Cortex of kidney (tissue), 1 donor: ENCODE measurements around the gene DLK1.

Source experiments
- DNase-seq: peaks from one replicate; lab custom pipeline; 2025; lab: John Stamatoyannopoulos, UW

The DLK1 gene

DNA sequence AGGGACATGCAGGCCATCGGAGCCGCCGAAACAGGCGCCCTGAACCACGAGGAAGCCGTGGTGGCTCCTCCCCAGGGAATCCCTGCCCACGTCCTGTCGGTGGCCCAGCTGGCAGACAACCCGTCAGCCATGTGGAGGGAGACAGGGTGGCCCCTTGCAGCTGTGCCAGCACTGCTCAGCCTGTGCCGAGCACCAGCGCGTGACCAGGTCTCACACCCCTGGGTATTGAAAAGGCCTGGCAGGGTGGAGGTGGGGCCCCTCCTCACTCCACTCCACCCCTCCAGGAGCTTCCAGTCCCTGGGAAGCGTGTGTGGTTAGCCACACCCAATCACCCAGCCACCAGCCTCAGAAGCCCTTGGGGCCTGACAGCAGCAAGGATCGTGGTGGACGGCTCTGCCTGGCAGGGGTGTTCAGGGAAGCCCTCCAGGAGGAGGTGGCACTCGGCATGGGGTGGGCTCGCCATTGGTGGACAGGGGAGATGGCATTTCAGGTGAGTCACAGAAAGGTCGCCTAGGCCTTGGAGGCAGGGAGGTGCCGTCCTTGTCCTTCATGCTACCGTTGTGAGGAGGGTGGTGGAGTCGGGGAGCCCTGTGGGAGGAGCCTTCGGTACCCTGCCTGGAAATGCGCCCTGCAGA lies 12.3 kb upstream of the DLK1 start:
- no peak for DNase-seq

DNA sequence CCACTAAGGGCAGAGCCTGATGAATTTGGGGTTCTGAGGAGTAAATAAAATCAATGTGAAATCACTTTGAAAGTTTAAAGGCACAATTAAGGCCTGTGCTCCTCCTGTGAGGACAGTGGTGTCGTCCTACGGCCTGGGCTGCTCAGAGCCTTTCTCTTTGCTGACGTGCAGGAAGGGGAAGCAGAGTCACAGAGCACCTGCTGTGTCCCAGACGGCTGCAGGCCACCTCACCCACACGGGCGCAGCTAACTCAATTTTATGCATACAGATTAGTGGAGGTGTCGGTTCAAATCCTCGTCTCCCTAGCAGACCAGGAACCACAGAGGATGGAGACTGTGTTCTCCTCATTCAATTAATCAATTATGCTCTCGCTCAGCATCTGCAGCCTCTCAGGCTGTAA lies 11.4 kb upstream of the DLK1 start:
- DNase-seq, result no peak

DNA sequence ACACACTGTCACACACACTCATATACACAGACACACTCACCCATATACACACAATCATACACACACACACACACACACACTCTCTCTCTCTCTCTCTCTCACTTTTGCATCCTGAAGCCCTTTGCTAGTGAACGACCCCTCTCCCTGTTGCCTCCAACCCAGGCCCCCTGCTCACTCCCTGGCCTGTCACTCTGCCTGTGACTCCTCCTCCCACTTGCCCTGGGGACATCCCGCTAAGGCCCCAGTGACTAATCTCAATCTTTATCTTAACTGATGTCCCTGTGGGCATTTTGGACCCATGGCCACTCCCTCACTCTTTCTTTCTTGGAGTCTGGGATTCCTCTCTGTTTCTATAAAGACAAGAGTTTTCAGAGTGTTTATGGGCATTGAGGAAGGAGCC lies 10.9 kb upstream of the DLK1 start:
- DNase-seq, result no peak

DNA sequence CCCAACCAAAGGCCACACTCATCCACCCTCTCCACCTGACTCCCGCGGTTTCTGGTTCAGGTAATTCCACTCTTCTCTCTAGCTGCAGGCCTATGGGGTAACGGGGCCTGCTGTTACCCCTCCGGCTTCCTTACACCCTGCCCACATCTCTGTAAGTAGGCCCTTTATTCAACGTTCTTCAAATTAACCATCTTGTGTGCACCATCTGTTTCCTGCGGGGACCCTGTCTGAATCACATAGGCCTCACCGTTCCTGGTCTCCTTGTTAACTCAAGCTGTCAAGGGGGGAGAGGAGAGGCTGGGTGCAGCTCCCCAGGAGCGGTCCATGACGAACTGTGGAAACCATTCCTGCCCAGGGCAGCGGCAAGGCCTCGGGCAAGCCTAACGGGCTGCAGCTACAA lies 9.3 kb upstream of the DLK1 start:
- DNase-seq, result no peak

DNA sequence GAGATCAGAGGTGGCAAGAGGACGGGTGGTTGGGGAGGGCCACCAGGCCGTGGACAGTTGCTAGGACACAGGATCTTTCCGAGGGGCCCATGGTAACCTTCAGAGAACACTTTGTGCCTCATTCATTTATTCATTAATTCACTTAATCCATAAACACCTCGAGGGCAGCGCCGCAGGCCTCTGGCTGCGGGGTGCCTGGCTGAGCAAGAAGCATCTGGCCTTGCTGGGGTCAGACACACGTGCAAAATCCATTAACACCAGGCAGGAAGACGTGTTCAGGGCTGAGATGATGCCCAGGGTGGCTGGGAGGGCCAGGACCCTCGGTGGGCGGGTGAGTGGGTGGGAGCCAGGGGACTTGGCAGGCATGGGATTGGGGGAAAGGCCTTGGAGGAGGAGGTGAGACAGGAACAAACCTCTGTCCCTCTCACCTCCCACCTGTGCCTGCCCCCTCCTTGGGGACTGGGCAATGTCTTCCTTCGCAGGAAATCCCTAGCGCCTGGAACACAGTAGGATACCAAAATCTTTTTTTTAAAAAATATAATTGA lies 6.6 kb upstream of the DLK1 start:
- DNase-seq, result no peak

DNA sequence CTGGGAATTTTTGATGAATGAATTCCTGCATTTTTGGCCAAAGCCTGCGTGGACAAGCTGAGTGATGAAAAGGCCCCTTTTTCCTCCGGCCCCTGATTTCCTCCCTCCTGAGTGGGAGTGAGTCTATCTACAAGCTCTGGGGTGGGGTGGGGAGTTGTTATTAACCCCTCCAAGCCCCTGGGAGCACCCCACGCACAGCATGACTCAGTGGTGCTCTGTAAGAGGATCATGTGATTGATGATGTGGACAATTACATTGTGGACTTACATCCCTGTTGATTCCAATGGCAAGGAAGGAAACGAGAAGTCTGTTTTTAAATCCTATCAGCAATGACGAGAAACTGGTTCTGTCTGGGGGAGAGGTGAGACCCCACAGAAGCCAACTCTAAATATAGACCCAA lies 5.1 kb upstream of the DLK1 start:
- DNase-seq, result no peak

DNA sequence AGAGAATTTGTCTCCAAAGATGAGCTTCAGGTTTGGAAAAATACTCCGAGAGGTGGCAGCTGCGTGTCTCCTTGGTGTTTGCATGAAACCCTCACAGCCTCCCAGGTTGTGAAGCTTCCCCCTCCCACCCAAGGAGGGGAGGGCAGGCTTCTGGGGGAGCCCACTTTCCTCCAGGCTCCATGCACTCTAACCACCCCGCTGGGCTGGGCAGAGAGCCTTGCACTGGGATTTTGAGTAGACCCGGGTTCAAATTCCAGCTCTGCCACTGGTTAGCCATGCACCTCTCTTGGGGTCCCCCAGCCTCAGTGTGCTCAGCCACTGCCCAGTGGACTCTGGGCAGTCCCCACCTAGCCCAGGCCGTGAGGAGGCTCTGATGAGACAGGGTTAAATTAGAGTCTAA lies 4.3 kb upstream of the DLK1 start:
- no peak for DNase-seq

DNA sequence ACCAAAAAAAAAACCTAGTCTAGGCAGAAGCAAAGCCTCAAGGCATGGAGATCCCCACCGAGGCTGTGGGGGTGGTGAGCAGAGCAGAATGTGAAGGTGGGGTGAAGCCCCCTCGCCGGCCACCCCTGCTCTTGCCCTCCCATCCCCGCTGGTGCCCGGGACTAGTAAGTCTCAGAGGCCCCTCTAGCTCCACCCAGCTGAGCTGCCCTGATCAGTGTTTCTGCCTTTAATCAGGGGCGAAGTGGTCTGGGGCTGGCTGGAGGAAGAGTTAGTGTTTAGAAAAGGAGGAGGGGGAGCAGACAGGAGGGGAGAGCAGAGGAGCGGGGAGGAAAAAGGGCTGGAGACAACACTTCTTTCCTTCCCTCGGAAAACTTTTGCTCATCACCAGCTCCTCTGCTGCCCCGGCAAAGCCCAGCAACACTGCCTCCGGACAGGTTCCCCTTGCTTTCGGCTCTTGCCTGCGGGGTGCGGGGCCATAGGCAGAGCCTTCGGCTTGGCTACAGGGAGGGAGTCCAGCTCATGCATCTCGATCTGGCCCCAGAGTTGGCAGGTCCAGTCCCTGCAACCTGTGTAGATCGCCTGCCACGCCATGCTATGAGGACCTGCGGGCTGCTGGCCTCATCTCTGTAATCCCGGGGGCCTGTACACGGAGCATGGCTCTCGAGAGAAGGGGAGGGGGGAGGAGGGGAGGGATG lies 3.4 kb upstream of the DLK1 start:
- DNase-seq, result no peak

DNA sequence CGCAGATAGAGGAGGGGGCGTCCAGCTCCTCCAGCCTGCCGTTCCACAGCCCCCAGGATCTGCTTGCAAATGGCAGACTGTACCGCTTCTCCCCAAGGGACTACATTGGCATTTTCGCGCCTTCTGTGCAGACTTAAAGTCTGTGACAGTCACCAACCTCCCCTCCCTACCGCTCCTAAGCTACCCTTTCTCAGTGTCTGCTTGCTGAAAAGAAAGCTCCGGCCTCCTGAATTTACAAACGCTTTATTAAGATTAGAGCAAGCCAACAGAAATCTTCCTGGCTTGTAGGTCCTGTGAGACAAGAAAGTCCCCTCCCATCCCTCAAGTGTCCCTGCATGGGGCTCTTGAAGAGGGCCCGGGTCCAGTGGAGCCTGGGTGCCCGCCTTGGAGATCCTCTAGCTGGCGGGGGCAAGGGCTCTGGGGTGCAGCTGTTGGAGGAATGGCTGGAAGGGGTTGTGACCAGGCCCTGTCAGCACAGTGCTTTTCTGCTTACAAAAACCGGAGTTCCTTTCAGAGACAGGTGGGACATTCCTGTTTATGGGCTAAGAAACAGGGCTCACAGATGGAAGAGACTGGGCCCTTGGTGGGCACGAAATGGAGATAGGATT lies 2.8 kb upstream of the DLK1 start:
- DNase-seq, result no peak

DNA sequence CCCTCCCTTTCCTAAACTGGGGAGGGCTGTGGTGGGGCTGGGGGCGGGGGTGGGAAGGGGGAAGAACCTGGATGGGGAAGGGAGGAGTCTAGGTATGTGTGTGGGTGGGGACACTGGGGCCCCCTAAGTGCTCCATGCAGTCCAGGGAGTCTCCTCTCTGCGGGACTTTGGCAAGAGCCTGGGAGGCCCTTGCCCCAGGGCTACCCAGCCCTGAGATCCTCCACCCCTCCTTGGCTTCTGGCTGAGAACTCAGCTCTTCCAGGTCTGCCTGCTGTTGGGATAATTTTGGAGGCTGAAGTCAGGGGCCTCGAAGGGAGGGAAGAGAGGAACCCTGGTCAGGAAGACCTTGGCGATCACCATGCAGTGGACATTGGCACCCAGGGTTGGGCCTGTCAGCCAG lies 2.2 kb upstream of the DLK1 start:
- no peak for DNase-seq

DNA sequence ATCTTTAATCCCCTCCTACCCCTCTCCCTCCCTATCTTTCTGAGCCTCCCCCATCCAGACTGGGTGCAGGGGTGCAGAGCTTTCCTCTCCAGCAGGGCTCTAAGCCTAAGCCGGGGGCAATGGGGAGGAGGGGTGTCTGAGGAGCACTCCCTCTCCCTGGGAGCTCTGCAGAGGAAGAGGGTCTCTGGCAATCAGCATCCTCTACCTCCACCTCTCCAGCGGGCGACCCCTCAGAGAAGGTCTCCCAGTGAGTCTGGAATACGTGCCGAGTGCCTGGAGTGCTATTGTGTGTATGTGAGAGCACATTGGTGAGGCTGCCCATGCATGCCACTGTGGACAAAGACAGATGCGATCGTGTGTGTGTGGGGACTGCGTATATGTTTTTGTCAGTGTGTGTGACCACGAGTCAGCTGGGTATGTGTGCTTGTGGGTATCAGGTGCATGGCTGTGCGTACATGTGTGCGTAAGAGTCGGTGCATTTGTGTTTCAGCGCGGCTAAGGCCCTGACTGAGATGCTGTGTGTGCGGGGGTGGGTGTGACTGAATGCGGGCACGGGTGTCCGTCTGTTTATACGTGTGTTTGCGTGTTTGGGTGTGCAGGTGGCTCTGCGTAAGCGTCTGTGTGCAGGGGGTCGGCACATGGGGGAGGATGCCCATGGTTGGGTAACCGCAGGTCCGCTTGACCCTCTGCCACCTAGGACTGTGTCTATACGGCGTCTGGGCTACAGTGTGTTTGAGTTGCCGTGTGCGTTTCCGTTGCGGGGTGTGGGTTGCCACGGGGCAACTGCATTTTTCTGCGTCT lies 905 bp upstream of the DLK1 start:
- no peak for DNase-seq

DNA sequence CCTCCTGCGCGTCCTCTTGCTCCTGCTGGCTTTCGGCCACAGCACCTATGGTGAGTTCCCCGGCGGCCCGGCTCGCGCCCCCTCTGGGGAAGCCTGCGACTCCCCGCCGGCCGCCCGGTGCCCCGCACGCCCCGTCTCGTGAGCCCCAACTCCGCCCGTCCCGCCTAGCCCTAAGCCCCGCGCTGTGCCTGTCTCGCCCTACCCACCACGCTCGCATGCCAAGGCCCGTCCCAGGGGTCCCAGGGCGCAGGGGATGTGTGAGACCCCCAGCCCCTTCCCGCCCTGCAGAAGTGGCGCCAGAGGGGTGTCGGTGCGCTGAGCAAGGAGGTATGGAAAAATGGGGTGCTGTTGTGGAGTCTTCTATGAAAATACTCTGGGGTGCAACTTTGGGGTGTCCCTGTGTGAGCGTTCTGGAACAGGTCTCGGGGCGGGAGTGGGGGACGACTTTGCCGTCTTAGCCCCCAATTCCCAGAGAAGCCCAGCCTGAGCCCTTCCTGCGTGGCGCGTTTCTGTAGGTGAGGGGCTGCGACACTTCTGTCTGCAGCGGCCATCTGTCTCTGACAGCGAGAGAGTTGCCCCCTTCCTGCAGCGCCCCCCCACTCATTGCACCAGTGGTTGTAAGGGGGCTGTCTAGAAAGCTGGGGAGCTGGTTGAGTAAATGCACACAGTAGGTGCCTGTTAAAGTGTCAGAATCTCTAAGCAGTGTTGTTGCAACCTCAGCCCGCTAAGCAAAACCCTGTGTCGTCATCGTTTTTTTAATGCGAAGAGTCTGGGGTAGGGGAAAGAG lies 587 bp downstream of the DLK1 start:
- DNase-seq, result no peak

DNA sequence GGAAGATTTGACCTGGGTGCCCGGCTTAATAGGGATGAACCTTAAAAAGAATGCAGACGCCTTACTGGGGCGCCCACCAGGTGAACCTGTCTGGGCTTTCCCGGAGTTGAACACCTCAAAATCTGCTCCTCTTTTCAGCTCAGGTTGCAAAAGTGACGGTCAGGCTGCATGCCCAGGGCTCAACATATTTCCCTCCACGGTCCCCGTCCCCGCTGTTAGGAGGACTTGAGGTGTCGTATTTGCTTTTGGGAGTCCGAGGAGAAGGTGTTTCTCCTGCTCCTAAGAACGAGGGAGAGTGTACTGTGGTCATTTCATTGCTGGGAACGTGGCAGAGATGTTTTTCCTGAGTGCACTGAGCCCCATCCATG lies 1.2 kb downstream of the DLK1 start:
- DNase-seq, result no peak

DNA sequence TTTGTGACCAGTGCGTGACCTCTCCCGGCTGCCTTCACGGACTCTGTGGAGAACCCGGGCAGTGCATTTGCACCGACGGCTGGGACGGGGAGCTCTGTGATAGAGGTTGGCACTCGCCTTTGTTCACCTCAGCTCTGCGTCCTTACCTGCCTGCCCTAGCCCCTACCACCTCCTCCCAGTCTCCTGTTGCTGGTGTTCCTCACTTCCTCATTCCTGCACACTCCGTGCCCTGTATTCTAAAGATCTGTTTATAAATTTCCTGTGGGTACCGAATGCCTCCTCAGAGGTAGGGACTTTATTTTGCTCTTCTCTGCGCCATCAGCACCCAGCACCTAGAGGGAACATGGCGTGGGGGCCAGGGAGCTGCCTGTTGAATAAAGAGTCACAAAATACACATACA lies 2.3 kb downstream of the DLK1 start:
- DNase-seq, result no peak

DNA sequence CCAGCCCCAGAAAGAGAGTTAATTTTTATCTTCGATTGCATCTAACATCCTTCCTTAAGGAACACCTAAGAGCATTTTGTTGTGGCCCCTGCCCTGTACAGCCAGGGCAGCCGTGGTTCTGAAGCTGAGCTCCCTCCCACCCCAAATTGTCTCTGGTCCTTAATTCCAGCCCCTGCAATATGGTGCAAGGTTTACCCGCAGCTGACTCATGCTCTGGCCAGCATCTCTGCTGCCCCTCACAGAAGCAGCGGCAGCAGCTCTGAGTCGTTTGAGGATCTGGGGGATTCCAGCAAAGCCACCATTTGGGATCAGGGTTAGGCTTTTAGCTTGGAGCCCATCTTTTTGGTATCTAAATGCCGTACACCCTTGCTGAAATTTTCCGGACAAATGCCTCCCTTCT lies 3.3 kb downstream of the DLK1 start:
- no peak for DNase-seq

DNA sequence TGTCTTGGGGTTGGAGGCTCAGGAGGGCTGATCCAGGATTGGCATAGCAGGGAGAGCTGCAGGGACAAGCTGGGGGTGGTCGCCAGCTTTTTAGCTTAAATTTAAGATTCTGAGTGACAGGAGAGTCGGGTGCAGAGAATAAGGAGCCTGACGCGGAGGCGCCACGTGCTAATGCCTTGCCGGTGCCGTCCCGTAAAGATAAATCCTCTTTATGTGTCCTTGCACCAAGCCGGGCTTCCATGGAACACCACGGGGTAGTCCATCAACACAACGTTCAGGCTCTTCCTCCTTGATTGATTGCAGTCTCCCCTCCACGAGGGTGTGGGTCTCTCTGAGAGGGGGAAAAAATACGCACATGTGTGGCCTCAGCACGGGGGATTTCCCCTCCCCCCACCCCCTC lies 3.9 kb downstream of the DLK1 start:
- DNase-seq, result no peak

DNA sequence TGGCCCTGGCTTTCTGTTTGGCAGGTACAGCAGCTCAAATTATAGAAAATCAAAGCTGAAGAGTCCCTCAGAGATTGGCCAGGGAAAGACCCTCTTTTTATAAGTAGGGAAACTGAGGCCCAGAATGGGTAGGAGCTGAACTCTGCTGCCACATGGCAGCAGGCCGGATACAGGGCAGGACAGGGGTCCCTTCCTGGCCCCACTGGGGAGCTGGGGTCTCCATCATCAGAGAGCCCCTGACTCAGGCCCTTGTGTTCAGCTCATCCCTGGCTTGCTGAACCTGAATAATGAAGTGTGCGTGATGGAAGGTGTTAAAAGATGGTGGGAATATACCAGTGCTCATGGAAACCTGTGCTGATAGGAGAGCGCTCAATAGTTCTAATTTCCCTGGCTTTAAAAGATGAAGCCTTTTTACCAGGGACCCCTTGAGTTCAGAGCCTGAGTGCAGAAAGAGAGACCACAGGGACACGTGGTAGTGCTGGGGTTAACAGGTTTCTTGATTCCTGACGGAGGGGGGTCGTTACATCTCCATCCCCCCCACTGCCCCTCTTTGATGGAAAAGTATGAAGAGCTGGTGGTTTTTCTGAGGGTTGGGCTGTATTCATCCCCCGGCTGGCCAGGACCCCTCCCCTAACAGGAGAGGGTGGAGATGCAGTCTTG lies 4.4 kb downstream of the DLK1 start:
- no peak for DNase-seq

DNA sequence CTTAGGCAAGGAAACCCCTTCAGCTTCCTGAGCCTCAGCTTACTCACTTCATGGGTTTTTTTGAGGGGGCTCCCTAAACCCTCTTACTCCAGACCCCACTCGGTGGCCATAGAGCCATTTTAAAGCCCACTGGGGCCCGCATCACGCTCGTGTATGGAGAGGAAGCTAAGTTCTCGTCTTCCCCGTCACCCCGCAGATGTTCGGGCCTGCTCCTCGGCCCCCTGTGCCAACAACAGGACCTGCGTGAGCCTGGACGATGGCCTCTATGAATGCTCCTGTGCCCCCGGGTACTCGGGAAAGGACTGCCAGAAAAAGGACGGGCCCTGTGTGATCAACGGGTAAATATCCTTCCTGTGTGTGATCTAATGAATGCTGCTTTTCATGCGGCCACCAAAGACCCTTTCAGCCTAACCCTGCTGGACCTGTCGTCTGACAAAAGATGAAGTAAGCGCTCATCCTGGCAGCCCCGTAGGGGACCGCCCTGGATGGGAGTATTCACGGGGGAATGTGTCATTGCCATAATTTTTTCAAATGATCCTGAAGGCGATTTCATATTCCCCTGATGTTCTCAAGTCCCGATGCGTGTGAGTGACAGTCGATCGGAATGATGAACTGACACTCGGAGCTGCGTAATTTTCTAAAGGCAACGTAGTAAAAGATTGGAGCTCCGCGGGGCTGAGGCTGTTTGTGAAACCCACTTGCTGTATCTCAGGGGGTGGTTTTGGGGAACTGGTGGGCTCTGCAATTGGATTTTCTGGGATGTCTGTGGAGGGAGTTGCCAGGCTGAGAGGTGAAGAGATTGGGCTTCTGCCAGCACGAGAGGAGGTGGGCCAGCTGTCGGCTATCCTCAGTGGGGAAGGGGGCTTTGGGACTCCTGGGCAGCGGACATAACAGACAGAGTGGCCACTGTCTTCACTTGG lies 5.4 kb downstream of the DLK1 start:
- no peak for DNase-seq

DNA sequence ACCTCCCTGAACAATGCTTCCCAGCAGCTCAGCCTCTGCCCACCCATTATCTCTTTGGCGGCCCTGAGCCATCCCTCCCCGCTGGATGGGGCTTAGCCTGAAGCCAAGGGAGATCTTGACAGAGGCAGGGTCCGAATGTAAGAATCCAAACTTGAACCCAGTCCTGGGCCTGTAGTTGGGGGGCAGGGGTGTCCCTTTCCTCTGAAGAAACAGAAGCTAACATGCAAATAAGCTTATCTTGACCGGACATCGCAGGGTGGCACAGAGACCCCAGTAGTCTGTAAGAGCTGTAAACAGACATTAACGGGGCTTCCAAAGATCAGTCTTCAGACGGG lies 6.0 kb downstream of the DLK1 start:
- DNase-seq, result no peak

DNA sequence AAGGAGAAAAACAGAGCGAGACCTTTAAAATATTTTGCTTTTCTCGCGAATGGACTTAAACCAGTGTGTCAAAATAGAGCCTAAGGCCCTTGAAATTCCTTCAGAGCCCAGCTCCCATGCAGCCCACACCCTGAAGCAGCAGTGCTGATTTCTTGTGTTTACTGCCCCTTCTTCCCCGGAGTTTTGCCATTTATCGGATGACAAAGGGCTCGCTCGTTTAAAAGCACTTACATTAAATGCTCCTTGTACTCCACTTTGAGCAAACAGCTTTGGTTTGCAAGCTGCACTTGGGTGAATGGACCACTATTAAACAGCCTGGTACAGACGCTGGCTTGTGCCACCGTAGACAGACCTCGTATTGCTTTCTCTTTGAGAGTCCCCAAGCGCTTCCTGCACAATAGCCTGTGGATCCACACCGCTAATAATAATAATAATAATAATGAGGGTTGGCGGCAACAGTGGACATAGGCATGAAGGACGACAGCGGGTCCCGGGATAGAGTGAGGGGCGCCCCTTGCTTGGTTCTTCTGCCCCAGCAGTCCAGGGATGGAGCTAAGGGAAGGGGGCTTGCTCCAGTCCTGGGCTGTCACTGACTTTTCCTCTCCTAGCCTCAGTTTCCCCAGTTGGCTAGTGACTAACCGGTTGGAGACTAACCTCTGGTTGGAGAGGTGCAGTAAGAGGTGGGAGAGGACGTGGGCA lies 6.6 kb downstream of the DLK1 start:
- DNase-seq, result no peak
